Measurements from ENCODE around the gene ZNF512B. TPM values are rescaled to one million over a fixed set of nuclear protein-coding genes. Genes with fewer than 3 reads are reported as not detected.
A peak's percentile ranks its signal among the peaks of the same experiment; 100 is the strongest.

Gene ZNF512B
- total and polyA plus RNA-seq, 2 experiments from 2014 or later = 6.1 to 28.8 TPM

DNA sequence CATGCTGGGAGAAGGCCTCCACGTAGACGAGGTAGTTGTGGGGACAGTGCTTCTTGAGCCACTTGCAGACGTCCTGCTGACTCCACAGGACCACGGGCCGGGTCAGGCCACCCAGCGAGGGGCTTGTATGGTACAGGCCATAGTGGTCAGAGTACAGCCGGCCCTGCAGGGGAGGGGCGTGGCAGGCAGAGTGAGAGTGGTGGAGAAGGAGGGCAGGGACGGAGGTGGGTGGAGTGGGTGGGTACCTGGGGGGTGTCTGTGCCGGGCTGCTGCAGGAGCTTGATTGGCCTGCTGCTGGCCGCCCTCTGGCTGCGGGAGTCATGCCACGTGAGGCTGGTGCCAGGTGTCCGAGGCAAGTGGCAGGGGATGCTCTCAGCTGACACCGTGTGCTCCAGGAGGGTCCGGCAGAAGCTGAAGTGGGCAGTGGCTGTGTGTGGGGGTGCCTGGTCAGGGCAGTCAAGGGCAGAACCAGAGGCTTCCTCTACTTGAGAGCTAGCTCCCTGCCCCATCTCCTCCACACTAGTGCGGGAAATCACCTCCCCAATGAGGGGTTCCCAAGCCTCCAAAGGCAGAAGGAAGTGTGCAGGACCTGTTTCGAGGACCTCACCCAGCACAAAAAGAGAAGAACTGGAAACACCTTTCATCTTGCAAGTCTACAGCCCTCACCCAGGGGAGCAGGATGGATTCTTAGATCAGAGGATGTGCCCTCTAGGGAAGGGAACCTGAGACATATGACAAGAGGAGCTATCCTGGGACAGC is 7.4 kb upstream of the ZNF512B start:
- Mint-ChIP-seq H3K9me3 (no peaks in the 10 kb centered on the region; the same call in 2 of the 3 replicates), H3K27me3 (ENCODE audit: insufficient read depth, low read depth, poor library complexity) (peaks cover 26% of the 10 kb centered on the region), H3K4me1 (peaks cover 37% of the 10 kb centered on the region), H3K36me3 (ENCODE audit: low read depth) (peaks cover 4% of the 10 kb centered on the region; the same call in 1 of the 3 replicates), H3K4me3 (peak overlapping the region; percentile 43), H3K27ac (no peak overlapping the region)
- Histone ChIP-seq H3F3A (replicated peaks; ENCODE audit: low read depth) (peaks cover 23% of the 10 kb centered on the region), H4K20me1 (replicated peaks; ENCODE audit: insufficient read depth) (peaks cover 6% of the 10 kb centered on the region; the same call in 1 of the 2 replicates), H3K4me1 (ENCODE audit: insufficient read depth) (peaks cover 18% of the 10 kb centered on the region), H3K4me3 (no peak overlapping the region), H3K27me3 (ENCODE audit: insufficient read depth) (peaks cover 15% of the 10 kb centered on the region), H2AFZ (no peak overlapping the region), H3K79me2 (replicated peaks; ENCODE audit: insufficient read depth) (peaks cover 6% of the 10 kb centered on the region), H3K36me3 (ENCODE audit: insufficient read depth) (no peaks in the 10 kb centered on the region), H3K9me2 (ENCODE audit: insufficient read depth) (no peaks in the 10 kb centered on the region), H3K27ac (ENCODE audit: low read depth) (no peak overlapping the region), H3K4me2 (no peak overlapping the region)
- ATAC-seq = no peak
- no peak for TF ChIP-seq EZH2 (IDR thresholded peaks at IDR 0.05; ENCODE audit: low read depth, unreplicated experiment)
- no peak for TF ChIP-seq CREB1 (CRISPR knock-in tag; IDR thresholded peaks at IDR 0.05; ENCODE audit: low read depth)
- no peak for TF ChIP-seq STAT1 (IDR thresholded peaks at IDR 0.05; ENCODE audit: unreplicated experiment)
- no peak for TF ChIP-seq NANOG (IDR thresholded peaks at IDR 0.05; ENCODE audit: borderline replicate concordance)
- TF ChIP-seq REST (IDR thresholded peaks at IDR 0.05; ENCODE audit: unreplicated experiment) = no peak
- no peak for TF ChIP-seq ZNF114 (CRISPR knock-in tag; IDR thresholded peaks at IDR 0.05)
- TF ChIP-seq EZH2phosphoT487 (IDR thresholded peaks at IDR 0.05; ENCODE audit: unreplicated experiment) = no peak
- TF ChIP-seq, protein P1, sequence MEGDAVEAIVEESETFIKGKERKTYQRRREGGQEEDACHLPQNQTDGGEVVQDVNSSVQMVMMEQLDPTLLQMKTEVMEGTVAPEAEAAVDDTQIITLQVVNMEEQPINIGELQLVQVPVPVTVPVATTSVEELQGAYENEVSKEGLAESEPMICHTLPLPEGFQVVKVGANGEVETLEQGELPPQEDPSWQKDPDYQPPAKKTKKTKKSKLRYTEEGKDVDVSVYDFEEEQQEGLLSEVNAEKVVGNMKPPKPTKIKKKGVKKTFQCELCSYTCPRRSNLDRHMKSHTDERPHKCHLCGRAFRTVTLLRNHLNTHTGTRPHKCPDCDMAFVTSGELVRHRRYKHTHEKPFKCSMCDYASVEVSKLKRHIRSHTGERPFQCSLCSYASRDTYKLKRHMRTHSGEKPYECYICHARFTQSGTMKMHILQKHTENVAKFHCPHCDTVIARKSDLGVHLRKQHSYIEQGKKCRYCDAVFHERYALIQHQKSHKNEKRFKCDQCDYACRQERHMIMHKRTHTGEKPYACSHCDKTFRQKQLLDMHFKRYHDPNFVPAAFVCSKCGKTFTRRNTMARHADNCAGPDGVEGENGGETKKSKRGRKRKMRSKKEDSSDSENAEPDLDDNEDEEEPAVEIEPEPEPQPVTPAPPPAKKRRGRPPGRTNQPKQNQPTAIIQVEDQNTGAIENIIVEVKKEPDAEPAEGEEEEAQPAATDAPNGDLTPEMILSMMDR (conservative IDR thresholded peaks at IDR 0.05; ENCODE audit: low read depth in 2 of 2) = no peak
- no peak for TF ChIP-seq ZNF331 (CRISPR knock-in tag; IDR thresholded peaks at IDR 0.05; ENCODE audit: low read depth)
- TF ChIP-seq, protein P2, sequence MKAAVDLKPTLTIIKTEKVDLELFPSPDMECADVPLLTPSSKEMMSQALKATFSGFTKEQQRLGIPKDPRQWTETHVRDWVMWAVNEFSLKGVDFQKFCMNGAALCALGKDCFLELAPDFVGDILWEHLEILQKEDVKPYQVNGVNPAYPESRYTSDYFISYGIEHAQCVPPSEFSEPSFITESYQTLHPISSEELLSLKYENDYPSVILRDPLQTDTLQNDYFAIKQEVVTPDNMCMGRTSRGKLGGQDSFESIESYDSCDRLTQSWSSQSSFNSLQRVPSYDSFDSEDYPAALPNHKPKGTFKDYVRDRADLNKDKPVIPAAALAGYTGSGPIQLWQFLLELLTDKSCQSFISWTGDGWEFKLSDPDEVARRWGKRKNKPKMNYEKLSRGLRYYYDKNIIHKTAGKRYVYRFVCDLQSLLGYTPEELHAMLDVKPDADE (IDR thresholded peaks at IDR 0.05) = no peak
- TF ChIP-seq POLR2AphosphoS5 (IDR thresholded peaks at IDR 0.05; ENCODE audit: low read depth) = no peak
- TF ChIP-seq, protein P3, sequence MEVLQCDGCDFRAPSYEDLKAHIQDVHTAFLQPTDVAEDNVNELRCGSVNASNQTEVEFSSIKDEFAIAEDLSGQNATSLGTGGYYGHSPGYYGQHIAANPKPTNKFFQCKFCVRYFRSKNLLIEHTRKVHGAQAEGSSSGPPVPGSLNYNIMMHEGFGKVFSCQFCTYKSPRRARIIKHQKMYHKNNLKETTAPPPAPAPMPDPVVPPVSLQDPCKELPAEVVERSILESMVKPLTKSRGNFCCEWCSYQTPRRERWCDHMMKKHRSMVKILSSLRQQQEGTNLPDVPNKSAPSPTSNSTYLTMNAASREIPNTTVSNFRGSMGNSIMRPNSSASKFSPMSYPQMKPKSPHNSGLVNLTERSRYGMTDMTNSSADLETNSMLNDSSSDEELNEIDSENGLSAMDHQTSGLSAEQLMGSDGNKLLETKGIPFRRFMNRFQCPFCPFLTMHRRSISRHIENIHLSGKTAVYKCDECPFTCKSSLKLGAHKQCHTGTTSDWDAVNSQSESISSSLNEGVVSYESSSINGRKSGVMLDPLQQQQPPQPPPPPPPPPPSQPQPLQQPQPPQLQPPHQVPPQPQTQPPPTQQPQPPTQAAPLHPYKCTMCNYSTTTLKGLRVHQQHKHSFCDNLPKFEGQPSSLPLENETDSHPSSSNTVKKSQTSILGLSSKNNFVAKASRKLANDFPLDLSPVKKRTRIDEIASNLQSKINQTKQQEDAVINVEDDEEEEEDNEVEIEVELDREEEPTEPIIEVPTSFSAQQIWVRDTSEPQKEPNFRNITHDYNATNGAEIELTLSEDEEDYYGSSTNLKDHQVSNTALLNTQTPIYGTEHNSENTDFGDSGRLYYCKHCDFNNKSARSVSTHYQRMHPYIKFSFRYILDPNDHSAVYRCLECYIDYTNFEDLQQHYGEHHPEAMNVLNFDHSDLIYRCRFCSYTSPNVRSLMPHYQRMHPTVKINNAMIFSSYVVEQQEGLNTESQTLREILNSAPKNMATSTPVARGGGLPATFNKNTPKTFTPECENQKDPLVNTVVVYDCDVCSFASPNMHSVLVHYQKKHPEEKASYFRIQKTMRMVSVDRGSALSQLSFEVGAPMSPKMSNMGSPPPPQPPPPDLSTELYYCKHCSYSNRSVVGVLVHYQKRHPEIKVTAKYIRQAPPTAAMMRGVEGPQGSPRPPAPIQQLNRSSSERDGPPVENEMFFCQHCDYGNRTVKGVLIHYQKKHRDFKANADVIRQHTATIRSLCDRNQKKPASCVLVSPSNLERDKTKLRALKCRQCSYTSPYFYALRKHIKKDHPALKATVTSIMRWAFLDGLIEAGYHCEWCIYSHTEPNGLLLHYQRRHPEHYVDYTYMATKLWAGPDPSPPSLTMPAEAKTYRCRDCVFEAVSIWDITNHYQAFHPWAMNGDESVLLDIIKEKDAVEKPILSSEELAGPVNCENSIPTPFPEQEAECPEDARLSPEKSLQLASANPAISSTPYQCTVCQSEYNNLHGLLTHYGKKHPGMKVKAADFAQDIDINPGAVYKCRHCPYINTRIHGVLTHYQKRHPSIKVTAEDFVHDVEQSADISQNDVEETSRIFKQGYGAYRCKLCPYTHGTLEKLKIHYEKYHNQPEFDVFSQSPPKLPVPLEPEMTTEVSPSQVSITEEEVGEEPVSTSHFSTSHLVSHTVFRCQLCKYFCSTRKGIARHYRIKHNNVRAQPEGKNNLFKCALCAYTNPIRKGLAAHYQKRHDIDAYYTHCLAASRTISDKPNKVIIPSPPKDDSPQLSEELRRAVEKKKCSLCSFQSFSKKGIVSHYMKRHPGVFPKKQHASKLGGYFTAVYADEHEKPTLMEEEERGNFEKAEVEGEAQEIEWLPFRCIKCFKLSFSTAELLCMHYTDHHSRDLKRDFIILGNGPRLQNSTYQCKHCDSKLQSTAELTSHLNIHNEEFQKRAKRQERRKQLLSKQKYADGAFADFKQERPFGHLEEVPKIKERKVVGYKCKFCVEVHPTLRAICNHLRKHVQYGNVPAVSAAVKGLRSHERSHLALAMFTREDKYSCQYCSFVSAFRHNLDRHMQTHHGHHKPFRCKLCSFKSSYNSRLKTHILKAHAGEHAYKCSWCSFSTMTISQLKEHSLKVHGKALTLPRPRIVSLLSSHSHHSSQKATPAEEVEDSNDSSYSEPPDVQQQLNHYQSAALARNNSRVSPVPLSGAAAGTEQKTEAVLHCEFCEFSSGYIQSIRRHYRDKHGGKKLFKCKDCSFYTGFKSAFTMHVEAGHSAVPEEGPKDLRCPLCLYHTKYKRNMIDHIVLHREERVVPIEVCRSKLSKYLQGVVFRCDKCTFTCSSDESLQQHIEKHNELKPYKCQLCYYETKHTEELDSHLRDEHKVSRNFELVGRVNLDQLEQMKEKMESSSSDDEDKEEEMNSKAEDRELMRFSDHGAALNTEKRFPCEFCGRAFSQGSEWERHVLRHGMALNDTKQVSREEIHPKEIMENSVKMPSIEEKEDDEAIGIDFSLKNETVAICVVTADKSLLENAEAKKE (CRISPR knock-in tag; IDR thresholded peaks at IDR 0.05) = no peak
- no peak for TF ChIP-seq JUNB (IDR thresholded peaks at IDR 0.05; ENCODE audit: unreplicated experiment)
- no peak for DNase-seq (ENCODE audit: low spot score)
